HG02763 (cell line): ENCODE measurements around the gene ACAN.

ENCODE experiments used
- ATAC-seq: cut with Tn5 transposase; IDR thresholded peaks from one replicate; pipeline ENCODE4 v1.9.1; 2021; ENCODE audit warnings: mild to moderate bottlenecking, moderate library complexity; ENCODE audit not compliant: unreplicated experiment

ACAN gene

DNA sequence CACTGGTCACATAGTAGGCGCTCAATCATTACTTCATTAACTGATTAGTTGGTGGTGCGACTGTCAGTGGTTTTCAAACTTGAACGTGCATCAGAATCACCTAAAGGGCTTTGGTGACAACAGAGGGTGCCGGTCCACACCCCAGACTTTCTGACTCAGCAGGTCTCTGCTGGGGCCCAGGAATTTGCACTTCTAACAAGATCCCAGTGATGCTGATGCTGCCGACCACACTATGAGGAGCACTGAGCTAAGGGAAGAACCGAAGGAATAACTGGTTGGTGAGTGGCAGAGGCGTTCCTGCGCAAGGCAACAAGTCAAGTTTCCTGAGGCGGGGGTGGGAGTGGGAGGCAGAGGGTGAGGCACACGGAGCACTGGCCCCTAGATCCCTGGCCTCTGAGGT is 73.3 kb downstream of the ACAN start:
- ATAC-seq, result no peak

DNA sequence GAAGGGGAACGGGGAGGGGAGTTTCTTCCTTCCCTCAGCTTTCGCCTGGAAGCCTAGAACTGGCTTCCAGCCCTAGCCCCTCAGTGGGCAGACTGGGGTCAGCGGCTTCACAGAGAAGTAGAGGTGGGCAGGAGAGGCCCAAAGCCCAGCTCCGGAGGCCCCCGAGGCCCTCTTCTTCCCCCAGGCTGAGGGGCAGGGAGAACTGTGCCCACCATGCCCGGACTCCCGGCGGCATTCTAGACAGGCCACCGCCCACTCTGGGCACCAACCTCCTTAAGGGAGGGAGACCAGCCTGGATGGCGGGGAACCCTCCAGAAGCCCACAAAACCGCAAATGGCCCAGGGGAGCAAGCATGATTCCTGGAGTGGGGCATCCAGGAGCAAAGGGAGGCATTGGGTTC is 74.2 kb downstream of the ACAN start:
- ATAC-seq, result no peak

DNA sequence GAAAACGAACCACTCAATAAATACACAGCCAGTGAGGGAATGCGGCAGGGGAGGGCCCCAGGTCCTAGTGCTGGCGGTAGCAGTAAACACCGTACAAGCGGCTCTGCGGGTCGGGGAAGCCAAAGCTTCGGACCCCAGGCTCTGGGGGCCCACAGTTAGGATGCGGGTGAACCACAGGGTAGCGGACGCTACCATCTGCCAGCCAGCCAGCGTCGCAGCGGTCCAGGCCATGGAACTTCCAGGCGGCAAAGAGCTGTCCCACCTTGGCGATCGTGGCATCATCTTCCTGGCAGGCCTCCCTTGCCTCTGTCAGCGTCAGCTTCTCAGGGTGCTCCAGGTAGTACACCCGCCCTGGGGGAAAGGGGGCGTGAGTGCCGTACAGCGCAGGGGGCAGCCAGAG is 74.7 kb downstream of the ACAN start:
- no peak for ATAC-seq

DNA sequence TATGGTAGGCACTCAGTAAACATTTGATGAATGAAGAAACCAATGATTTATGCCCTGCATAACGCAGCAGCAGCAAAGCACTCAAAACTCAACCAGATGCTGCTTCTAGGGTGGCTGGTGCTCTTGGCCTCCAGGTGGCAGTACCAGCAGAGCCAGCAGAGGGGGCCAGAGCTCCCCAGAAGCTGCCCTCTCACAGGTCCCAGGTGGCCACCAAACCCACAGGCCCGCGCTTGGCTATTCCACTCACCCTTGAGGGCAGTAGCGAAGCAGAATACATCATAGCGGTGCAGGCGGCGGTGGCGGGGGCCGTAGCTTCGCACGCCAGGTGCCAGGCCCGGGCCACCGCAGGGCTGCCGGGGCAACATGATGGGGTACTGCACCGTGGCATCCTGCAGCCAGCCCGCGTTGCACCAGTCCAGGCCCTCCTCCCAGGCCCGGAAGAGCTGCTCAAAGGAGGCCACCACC is 75.5 kb downstream of the ACAN start:
- ATAC-seq, result no peak

DNA sequence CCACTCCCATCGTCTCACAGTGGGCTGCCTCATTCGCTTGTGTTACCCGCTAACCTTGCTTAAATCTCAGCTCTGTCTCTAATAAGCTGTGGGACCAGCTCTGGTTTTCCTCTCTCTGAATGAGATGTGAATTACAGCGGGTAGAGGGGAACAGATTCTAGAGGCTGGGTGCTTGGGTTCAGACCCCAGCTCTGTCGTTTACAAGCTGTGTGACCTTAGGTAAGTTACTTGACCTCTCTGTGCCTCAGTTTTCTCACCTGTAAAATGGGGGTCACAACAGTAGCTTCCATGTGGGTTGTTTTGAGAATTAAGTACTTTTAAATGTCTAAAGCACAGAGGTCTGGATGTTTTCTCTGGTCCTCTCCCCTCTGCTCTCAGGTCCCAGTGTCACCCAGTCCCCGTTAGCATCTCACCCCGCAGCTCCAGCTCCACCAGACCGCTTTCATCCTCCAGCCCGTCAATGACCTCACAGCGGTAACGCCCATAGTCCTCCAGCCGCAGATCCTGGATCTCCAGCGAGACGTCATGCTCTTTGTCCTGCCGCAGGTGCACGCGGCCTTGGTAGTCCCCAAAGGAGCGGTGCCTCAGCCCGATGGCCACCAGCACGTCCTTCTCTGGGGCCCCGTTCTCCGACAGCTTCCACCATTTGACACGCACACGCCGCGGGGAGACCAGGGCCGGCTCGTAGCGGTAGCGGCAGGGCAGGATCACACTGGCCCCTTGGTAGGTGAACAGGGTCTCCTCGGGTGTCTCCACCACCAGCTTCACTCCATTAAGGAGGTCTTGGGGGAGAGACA is 77.9 kb downstream of the ACAN start:
- no peak for ATAC-seq

DNA sequence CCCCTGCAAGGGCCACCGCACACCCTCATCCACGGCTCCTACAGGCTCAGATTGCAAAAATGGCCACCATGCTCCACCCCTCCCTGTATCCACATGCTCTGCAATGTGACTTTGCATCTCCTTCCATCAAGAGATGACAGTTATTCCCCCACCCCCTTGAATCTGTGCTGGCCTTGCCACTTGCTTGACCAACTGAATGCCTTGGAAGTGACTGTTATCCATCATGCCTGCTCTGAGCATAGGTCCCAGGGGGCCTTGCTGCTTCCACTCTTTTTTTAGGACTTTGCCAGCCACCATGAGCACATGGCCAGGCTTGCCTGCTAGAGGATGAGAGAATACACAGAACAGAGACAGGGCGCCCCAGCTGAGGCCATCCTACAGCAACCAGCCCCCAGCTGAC is 78.5 kb downstream of the ACAN start:
- no peak for ATAC-seq

DNA sequence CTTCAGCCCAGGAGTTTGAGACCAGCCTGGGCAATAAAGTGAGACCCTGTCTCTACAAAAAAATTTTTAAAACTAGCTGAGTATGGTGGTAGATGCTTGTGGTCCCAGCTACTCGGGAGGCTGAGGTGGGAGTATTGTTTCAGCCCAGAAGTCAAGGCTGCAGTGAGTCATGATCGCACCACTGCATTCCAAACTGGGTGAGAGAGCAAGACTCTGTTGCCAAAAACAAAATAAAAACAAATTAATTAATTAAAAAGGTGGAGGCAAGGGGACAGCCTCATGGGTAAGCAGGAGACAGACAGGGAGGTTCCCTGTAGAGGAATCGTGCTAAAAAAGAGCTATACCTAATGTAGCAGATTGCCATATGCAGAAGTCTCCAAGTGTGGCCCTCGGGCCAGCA is 79.5 kb downstream of the ACAN start:
- ATAC-seq, result no peak

DNA sequence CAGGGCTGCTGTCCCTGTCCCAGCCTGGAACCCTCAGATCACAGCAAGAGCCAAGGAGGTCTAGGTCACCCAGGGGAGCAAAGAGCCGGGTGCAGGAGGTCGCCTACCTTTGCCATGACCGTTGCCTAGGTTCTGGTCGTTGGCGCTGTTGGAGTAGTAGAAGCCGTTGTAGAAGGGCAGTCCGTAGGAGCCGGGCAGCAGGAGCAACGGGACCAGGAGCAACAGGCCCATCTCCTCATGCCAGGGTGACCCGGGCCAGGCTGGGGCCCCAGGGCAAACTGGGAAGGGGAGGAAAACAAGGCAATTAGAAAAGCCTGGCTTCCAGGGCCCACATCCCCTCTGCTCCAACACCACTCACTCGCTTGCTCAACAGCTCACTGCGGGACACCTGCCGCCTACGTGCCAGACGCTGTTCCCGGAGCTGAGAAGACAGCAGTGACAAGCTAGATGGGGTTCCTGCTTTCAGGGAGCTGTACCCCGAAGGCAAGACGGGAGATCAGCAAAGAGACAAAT is 83.9 kb downstream of the ACAN start:
- no peak for ATAC-seq

DNA sequence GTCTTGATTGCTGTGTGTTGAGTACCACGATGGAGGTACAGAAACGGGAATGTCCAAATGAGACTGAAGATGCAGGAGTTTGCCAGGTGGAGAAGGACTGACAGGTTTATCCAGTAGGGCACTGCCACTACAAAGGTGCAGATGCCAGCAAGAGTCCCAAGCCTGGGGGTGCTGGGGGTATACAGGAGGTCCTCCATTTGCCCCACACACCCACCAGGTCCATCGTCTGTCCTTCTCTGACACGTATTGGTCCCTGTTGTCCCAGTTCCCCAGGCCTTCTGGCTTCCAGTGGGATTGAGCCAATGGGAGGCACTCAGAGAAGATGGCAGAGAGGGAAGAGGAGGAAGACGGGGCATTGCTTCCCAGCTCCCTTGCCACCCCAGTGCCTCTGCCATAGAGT is 85.5 kb downstream of the ACAN start:
- no peak for ATAC-seq

DNA sequence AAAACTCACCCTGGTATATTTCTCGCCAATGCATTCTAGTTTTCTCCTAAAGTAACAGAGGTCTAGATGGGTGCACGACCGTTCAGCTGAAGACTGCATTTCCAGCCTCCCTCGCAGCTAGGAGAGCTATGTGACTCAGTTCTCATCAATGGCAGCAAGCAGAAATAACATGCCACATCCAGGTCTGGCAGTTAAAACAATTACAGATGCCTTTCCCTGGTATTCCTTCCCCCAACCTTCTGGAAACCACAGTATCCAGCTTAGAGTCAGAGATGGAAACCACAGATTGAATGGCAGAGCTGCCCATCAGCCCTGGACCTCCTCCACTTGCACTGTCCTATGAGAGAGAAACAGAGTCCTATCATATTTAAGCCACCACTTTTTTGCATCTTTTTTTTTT is 87.3 kb downstream of the ACAN start:
- ATAC-seq, result no peak

DNA sequence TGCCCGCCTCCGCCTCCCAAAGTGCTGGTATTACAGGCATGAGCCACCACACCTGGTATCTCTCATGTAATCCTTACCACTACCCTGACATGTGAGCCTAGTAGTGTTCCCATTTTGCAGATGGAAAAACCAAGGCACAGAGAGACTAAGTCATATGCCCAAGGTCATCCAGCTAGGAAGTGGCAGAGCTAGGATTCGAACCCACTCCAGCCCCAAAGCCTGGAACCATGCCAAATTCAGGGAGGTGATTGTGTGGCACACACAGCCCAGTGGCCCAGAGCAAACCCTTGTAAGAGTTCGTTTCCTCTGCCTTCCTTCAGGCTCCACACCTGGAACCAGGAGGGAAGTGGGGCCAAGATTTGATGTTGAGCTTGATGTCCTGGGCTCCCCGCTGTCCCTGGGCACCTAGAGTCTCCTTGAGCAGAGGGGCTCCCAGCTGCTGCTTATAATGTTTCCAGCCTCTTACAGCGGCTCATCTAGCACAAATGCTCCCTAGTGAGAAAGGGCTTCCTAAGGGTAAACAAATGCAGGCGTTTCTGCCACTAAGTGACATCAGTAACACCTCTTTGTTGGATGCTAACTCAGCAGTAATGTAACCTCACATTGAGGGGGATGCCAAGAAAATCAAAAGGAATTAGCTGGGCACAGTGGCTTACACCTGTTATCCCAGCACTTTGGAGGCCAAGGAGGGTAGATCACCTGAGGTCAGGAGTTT is 88.5 kb downstream of the ACAN start:
- ATAC-seq, result no peak

DNA sequence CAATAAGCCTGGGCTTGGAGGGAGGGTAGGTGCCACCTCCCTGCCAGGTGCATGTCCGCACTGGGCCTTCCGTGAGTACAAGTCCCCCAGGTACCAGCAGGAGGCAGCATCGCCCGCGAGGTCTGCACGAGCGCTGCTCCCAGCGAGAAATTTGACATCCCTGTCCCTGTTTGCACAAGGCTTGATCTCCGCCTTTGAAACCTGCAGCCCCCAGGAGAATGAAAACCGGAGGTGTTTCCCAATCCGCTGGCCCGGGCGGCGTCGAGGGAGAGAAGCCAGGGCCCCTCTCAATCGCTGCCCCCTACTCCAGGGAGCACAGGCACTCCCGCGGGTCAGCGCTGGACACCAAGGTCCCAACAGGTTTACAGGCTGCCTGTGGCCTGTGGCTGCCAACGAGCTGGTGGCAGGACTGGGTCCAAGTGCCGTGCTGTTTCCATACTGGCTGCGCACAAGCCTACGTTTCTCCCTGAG is 91.1 kb downstream of the ACAN start:
- no peak for ATAC-seq

DNA sequence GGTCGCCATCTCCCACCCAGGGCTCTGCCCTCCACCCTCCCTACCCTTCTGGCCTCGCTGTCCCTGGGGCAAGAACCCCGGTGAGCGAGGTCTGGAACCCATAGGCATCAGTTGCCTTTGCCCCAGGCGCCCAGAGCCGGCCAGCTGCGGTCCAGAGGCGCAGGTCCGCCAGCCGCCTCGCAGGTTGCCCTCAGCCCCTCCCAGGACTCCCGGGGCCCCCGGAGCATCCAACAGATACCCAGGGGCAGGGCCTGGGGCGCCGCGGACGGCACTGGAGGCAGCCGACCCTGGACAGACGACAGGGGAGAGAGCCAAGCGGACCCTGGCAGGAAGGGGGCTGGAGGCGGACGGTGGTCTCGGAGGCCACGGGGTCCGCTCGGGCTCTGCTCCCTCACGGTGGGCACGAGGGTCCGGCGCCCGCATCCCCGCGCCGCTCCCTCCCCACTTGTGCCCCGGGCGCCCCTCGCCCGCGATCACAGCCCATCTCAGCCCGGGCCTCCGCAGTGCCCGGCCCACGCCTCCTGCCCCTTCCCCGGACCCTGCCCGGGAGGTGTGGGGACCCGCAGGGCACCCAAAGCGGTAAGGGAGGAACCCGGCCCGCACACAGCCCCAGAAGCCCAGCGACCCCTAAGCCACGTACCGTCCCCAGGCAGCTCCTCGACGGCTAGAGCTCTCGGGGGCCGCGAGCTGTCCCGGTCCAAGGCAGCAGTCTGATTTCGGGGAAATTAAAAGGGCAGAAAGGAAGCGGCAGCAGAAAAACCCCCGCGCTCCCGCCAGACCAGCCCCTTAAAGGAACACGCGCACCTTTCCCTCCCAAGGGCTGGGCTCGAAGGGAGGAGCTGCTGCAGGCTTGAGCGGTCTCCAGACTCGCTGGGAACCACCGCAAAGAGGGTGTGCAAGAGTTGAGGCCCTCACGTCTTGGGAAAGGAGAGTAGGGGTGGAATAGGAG is 91.9 kb downstream of the ACAN start, which contains the start of gene HAPLN3:
HAPLN3 (minus strand) TSS at position 726 of the 949 bp plus-strand sequence. CDS start 8,246 bp downstream, outside the sequence.
- ATAC-seq, result peak; percentile 42

DNA sequence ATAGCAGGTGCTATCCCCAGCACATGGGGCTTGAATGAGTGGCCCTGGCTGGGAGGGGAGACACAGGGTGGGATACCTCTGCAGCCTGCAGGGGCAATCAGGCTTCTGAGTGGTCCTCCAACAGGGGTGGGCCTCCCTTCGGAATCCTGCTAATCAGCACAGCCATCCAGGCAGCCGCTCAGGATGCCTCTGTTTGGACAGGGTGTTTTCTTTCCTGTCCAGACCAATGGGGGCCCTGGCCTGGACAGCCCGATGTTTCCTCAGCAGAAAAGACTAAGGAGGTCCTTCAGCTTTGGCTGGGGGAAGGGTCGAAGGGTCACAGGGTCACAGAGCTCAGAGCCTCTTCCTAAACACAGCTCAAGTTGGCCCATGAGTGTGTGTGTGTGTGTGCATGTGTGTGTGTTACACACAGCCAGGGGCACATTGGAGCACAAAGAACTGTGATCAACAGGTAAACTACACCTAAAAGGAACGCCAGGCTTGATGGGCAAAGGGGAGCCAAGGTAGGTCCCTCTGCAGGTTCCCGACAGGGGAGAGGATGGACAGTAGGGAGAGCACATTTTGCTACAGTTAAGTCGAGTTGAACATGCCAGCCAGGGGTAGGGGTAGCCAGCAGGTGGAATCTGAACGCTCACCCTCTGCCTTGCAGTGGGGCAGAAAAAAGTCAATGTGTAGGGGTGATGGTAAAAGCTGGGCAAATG is 93.2 kb downstream of the ACAN start:
- ATAC-seq, result no peak

DNA sequence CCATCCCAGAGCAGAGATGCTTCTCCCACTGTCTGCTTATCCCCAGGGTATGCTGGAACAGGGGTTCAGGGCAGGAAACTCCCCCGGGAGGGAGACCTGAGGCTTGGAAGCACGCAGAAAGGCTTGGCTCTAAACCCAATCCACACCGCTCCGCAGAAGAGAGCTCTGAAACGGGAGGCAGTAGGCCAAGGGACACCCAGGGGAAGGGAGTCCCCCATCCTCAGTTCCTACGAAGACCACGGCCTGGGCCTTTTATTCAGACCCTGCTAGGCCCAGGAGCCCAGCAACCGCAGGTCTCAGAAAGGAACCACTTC is 93.9 kb downstream of the ACAN start:
- no peak for ATAC-seq

DNA sequence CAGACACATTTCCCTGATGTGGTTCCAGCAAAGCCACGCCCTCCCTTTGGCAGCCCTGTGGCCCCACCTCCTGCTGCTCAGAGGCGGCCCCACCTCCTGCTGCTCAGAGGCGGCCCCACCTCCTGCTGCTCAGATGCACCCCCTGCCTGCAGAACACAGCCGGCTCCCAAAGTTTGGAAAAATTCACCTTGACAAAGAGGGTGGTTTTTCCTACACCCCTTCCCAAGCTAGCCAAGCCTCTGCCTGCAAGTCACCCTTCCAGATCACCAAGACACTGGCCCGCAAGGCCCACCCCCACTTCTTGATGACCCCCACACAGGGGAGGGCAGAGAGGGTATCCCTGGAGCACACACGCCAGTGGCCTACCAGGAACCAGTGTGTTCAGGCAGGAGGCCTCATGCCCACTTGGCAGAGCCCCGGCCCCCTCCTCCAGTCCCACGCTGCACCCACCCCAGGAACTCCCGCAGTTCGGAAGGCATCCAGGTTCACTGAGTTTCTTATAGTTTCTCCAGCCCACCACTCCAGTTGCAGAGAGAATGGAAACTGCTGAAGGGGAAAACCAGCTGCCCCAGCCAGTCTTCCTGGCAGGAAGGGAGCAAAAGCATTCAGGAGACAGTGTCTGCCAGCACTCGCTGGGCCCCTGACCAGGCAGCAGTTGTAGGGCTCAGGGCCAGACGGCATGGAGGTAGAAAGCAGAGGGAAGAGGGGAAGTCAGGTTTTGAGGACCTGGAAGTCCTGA is 94.4 kb downstream of the ACAN start:
- ATAC-seq, result no peak

DNA sequence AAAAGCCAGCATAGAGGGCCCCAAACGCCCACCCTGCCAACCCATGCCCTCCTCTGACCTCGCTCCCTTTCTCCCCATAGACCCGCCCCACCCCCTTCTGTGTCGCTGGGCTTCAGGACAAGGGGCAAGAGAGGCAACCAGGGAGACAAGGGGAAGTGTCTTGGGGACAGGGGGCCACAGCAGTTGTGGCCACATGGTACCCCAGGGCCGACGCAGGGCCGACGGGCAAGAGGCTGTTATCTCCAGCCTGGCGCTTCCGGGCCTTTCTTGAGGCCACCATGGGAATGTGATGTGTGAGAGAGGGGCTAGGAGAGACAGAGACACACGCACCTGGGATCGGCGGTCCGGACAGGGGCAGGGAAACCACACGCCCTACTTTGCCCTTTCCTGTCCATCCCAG is 95.5 kb downstream of the ACAN start:
- ATAC-seq, result no peak

DNA sequence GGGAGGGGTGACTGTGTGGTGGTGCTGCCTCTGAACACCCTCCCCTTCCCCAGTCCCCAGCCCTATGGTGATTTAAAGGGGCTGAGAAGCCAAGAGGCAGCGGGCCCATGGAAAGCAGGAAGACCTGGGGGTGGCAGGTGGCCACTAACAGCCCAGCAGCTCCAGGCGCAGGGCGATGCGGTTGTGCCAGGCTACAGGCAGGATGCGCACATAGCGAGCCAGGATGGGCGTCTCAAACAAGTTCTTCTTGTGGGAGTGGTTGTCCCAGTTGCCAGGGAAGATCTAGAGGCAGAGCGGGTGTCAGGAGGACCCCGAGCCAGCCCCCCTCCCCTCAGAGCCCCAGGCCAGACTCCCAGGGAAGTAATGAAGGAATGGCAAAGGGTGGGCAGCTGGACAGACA is 96.0 kb downstream of the ACAN start:
- ATAC-seq, result no peak

DNA sequence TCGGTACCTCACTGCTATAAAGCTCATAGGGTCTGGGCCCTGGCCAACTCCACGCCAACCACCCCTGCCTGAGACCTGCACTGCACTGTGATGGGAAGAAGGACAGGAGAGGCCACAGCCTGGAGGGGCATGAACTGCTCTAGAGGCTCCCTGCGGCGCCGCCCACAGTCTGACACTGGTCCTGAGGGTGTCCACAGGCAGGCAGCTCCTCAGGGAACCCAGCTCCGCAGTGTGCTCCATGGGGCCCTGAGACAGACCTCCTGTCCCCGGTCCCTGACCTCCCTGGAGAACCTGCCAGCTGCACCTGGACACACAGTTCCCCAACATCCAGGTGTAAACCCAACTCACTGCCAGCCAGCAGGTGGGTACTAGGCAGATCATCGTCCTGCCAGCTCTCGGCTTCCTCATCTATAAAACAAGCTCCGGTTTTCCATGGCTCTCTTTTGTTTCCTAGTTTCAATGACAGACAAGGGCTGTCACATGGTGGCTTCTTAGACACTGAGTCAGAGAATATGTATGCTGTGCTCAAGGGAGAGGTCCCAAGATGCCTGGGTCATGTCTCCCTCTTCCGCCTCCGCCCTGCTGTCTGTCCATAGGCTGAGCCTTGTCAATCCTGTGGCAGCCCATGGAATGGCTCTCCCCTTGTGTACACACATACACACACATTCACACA is 97.2 kb downstream of the ACAN start:
- ATAC-seq, result no peak
